KMS-11 (cell line): ENCODE results near the gene PRSS8.
"Not testable (repeated sequence)": the region's sequence is repeated elsewhere in the genome, so short reads cannot be mapped to it uniquely, and the experiment has no call there.

ENCODE experiments used
- H2AFZ ChIP-seq: fragments of 200-600 bp; sonication (generic); 2 replicates; pipeline ENCODE4 v1.6.1; 2016; ENCODE audit warnings: antibody characterized with exemption, mixed run types, low read depth
- H3K27ac ChIP-seq: fragments of 200-600 bp; sonication (generic); 2 replicates; pipeline ENCODE4 v1.6.1; 2016; ENCODE audit warnings: mild to moderate bottlenecking, mixed run types
- H3K27me3 ChIP-seq: fragments of 200-600 bp; sonication (generic); 2 replicates; pipeline ENCODE4 v1.6.1; 2017; ENCODE audit warnings: mild to moderate bottlenecking, low read depth, mixed run types, moderate library complexity; ENCODE audit not compliant: insufficient read depth
- H3K36me3 ChIP-seq: fragments of 200-600 bp; sonication (generic); 2 replicates; pipeline ENCODE4 v1.6.1; 2017; ENCODE audit warnings: mild to moderate bottlenecking, mixed run types; ENCODE audit not compliant: insufficient read depth
- H3K4me1 ChIP-seq: fragments of 200-600 bp; sonication (generic); 2 replicates; pipeline ENCODE4 v1.6.1; 2016; ENCODE audit warnings: mild to moderate bottlenecking, low read depth, mixed run types; ENCODE audit not compliant: poor library complexity, severe bottlenecking
- H3K4me2 ChIP-seq: fragments of 200-600 bp; sonication (generic); 2 replicates; pipeline ENCODE4 v1.7.0; 2016; ENCODE audit warnings: mild to moderate bottlenecking, mixed run types
- H3K4me3 ChIP-seq: fragments of 200-600 bp; sonication (generic); IDR thresholded peaks from 2 replicates; pipeline ENCODE4 v1.6.1; 2017; ENCODE audit warnings: low read depth, low read length, mixed read lengths; ENCODE audit not compliant: insufficient read depth
- H3K79me2 ChIP-seq: fragments of 200-600 bp; sonication (generic); 2 replicates; pipeline ENCODE4 v1.6.1; 2016; ENCODE audit warnings: low read depth, mixed run types; ENCODE audit not compliant: insufficient read depth
- H3K9ac ChIP-seq: fragments of 200-600 bp; sonication (generic); 2 replicates; pipeline ENCODE4 v1.6.1; 2016; ENCODE audit warnings: mild to moderate bottlenecking, mixed run types
- H4K20me1 ChIP-seq: fragments of 200-600 bp; sonication (generic); 2 replicates; pipeline ENCODE4 v1.6.1; 2016; ENCODE audit warnings: mild to moderate bottlenecking, mixed run types; ENCODE audit not compliant: insufficient read depth
- CTCF ChIP-seq: fragments of 200-600 bp; sonication (generic); conservative IDR thresholded peaks from 2 replicates; pipeline ENCODE4 v1.6.1; 2017; ENCODE audit warnings: low read depth, mild to moderate bottlenecking, antibody characterized with exemption, low read length, moderate library complexity, mixed read lengths

Gene PRSS8

DNA sequence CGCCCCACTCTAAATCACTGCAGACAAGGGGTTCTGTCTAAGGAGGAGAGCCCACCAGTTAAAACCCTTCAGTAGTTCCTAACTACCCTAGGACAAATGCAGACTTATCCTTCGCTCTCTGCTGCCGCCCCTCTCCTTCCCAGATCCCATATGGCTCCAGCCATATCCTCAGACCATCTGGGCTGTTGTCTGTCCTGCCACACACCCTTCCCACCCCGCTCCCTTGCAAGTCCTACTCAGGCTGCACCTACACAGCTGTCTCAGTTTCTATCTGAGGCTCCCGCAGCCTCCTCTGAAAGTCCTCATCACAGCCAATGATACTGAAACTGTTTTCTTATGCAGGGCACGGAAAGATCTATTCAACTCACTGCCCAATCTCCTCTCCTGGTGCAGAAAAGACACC lies 28.1 kb downstream of the PRSS8 start:
- peak overlapping the region; percentile 87 for H3K9ac ChIP-seq
- H3K79me2 ChIP-seq, result peaks cover 14% of the 10 kb centered on the region; the same call in 1 of the 2 replicates
- H2AFZ ChIP-seq, result peak overlapping the region; percentile 75
- H3K4me2 ChIP-seq, result peak overlapping the region; percentile 98
- H3K36me3 ChIP-seq, result no peaks in the 10 kb centered on the region
- H3K27me3 ChIP-seq, result no peaks in the 10 kb centered on the region
- H3K4me3 ChIP-seq, result peak overlapping the region; percentile 67
- peak overlapping the region; percentile 87 for H3K27ac ChIP-seq
- no peak for TF ChIP-seq CTCF
- H4K20me1 ChIP-seq, result no peaks in the 10 kb centered on the region
- peaks cover 21% of the 10 kb centered on the region for H3K4me1 ChIP-seq

DNA sequence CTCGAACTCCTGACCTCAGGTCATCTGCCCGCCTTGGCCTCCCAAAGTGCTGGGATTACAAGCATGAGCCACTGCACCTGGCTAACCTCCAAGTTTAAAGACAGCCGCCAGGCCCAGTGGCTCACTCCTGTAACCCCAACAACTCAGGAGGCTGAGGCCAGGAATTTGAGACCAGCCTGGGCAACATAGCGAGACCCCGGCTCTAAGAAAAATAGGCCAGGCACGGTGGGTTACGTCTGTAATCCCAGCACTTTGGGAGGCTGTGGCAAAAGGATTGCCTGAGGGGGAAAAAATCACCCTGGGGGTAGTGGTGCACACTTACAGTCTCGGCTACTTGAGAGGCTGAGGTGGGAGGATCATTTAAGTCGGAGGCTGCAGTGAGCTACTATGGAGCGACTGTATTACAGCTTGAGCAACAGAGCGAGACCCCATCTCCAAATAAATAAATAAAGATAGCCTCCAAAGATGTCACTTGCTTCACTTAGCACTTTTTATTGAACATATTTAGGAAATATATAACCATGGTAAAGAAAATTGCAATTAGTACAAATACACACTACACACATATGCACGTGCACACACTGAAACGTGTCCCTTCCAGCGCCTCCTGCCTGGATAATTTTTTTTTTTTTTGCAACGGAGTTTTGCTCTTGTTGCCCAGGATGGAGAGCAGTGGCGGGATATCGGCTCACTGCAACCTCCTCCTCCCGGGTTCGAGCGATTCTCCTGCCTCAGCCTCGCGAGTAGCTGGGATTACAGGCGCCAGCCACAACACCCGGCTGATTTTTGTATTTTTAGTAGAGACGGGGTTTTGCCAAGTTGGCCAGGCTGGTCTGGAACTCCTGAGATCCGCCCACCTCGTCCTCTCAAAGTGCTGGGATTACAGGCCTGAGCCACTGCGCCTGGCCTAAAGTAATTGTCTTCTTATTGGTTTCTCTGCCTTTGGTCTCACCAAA lies 28.7 kb downstream of the PRSS8 start:
- peak overlapping the region; percentile 75 for H2AFZ ChIP-seq
- H3K9ac ChIP-seq, result peak overlapping the region; percentile 87; the same call in 1 of the 2 replicates
- H3K4me2 ChIP-seq, result peak overlapping the region; percentile 98
- H3K27ac ChIP-seq, result peak overlapping the region; percentile 87
- H3K4me1 ChIP-seq, result peaks cover 21% of the 10 kb centered on the region
- no peaks in the 10 kb centered on the region for H3K27me3 ChIP-seq
- H4K20me1 ChIP-seq, result no peaks in the 10 kb centered on the region
- H3K36me3 ChIP-seq, result no peaks in the 10 kb centered on the region
- H3K79me2 ChIP-seq, result peaks cover 14% of the 10 kb centered on the region; the same call in 1 of the 2 replicates
- H3K4me3 ChIP-seq, result no peak overlapping the region
- no peak for TF ChIP-seq CTCF

DNA sequence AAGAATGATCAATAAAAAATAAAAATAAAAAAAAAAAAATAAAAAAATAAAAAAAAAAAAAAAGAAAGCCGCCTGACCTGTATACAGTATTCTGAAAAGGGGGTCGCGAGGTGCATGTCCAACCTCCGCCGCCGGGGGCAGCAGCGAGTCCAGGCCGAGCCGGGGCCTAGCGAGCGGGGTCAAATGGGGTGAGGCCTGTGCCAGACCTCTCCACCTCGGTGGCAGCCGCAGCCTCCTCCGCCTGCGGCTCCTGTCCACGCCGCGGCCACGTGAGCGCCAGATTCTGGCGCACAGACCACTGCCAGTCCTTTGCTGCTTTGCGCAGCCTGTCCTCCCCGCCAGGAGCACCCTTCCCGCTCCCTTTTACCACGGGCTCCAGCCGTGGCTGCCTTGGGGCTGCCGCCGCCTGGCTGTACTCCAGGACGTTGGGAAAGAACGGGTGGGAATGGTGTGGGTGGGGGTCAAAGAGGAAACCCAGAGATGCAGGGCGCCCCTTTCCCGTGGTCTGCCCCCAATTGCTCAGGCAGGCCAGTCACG lies 29.8 kb downstream of the PRSS8 start:
- H3K9ac ChIP-seq, result no peak overlapping the region
- H3K4me3 ChIP-seq, result no peak overlapping the region
- H4K20me1 ChIP-seq, result no peaks in the 10 kb centered on the region
- H3K27me3 ChIP-seq, result no peaks in the 10 kb centered on the region
- peaks cover 14% of the 10 kb centered on the region; the same call in 1 of the 2 replicates for H3K79me2 ChIP-seq
- H3K36me3 ChIP-seq, result no peaks in the 10 kb centered on the region
- peaks cover 21% of the 10 kb centered on the region for H3K4me1 ChIP-seq
- peak; percentile 68 for TF ChIP-seq CTCF
- H2AFZ ChIP-seq, result no peak overlapping the region
- no peak overlapping the region for H3K4me2 ChIP-seq
- no peak overlapping the region for H3K27ac ChIP-seq

DNA sequence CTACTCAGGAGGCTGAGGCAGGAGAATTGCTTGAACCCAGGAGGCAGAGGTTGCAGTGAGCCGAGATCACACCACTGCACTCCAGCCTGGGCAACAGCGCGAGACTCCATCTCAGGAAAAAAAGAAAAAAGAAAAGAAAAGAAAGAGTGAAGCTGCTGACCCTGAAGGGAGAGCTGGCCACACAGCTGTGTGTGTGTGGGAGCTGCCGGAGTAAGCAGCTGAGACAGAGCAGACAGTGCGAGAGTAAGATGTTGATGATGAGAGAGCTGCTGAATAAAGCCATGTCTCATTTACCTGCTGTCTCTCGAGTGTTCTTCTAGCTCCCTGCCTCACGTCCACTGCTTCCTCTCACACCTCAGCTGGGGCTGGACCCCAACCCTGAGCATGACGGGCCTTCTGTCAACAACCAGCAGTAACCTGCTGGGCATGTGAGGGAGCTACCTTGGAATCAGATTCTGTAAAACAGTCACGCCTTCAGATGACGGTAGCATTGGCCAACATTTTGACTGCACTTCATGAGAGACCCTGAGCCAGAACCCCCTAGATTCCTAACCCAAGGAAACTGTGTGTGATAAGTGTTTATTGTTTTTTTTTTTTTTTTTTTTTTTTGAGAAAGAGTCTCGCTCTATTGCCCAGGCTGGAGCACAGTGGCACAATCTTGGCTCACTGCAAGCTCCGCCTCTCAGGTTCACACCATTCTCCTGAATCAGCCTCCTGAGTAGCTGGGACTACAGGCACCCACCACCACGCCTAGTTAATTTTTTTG lies 34.5 kb downstream of the PRSS8 start:
- H3K4me3 ChIP-seq, H4K20me1 ChIP-seq, H3K27ac ChIP-seq, H3K79me2 ChIP-seq, H3K4me1 ChIP-seq, H3K4me2 ChIP-seq, H2AFZ ChIP-seq, H3K27me3 ChIP-seq, H3K36me3 ChIP-seq, H3K9ac ChIP-seq: not testable (repeated sequence)
